GM23338 (cell line): Measurements from ENCODE around the gene TMEM247. TPM values are rescaled to one million over a fixed set of nuclear protein-coding genes. Genes with fewer than 3 reads are reported as not detected.

Experiments used
- ATAC-seq: fragments of 200-7000 bp; cut with Tn5 transposase; 3 replicates; pipeline ENCODE4 v1.9.1; 2020
- DNase-seq: peaks from one replicate; pipeline ENCODE4 v3.0.0-alpha.2; 2015; ENCODE audit warnings: low spot score
- H2AFZ ChIP-seq: fragments of 200-600 bp; sonication (generic); 2 replicates; pipeline ENCODE4 v1.8.0; 2016; ENCODE audit warnings: antibody characterized with exemption, mild to moderate bottlenecking, moderate library complexity
- H3F3A ChIP-seq: fragments of 200-600 bp; sonication (generic); replicated peaks from 2 replicates; pipeline ENCODE4 v1.8.0; 2017; ENCODE audit warnings: antibody characterized with exemption, mixed run types, low read depth
- H3K27ac ChIP-seq: fragments of 200-600 bp; sonication (generic); 2 replicates; pipeline ENCODE4 v1.6.1; 2016; ENCODE audit warnings: low read depth
- H3K27me3 ChIP-seq: fragments of 200-600 bp; sonication (generic); 2 replicates; pipeline ENCODE4 v1.8.0; 2016; ENCODE audit warnings: mild to moderate bottlenecking, mixed run types, moderate library complexity; ENCODE audit not compliant: insufficient read depth
- H3K36me3 ChIP-seq: fragments of 200-600 bp; sonication (generic); 2 replicates; pipeline ENCODE4 v1.8.0; 2016; ENCODE audit warnings: mild to moderate bottlenecking; ENCODE audit not compliant: insufficient read depth
- H3K4me1 ChIP-seq: fragments of 200-600 bp; sonication (generic); 2 replicates; pipeline ENCODE4 v1.8.0; 2016; ENCODE audit warnings: mild to moderate bottlenecking, moderate library complexity; ENCODE audit not compliant: insufficient read depth
- H3K4me2 ChIP-seq: fragments of 200-600 bp; sonication (generic); 2 replicates; pipeline ENCODE4 v1.7.1; 2017; ENCODE audit warnings: mixed run types
- H3K4me3 ChIP-seq: fragments of 200-600 bp; sonication (generic); 2 replicates; pipeline ENCODE4 v1.6.1; 2016; ENCODE audit warnings: mixed run types
- H3K79me2 ChIP-seq: fragments of 200-600 bp; sonication (generic); replicated peaks from 2 replicates; pipeline ENCODE4 v1.8.0; 2017; ENCODE audit warnings: mild to moderate bottlenecking; ENCODE audit not compliant: insufficient read depth
- H3K9me2 ChIP-seq: fragments of 200-600 bp; sonication (generic); 2 replicates; pipeline ENCODE4 v1.8.0; 2017; ENCODE audit not compliant: insufficient read depth
- H4K20me1 ChIP-seq: fragments of 200-600 bp; sonication (generic); replicated peaks from 2 replicates; pipeline ENCODE4 v1.8.0; 2017; ENCODE audit warnings: mild to moderate bottlenecking; ENCODE audit not compliant: insufficient read depth
- H3K27ac Mint-ChIP-seq: 2 replicates; pipeline ENCODE4 v1.8.0; 2020; ENCODE audit warnings: inconsistent platforms, mild to moderate bottlenecking, moderate library complexity, mixed read lengths
- H3K27me3 Mint-ChIP-seq: 3 replicates; pipeline ENCODE4 v1.8.0; 2022; ENCODE audit warnings: low read depth, mild to moderate bottlenecking, moderate library complexity, mixed read lengths, inconsistent platforms; ENCODE audit not compliant: insufficient read depth, poor library complexity
- H3K36me3 Mint-ChIP-seq: 3 replicates; pipeline ENCODE4 v1.8.0; 2021; ENCODE audit warnings: low read depth, mild to moderate bottlenecking, inconsistent platforms, moderate library complexity, mixed read lengths
- H3K4me1 Mint-ChIP-seq: 3 replicates; pipeline ENCODE4 v1.8.0; 2020; ENCODE audit warnings: mild to moderate bottlenecking, inconsistent platforms, mixed read lengths
- H3K4me3 Mint-ChIP-seq: 3 replicates; pipeline ENCODE4 v1.8.0; 2021; ENCODE audit warnings: moderate library complexity, mild to moderate bottlenecking, inconsistent platforms, mixed read lengths
- H3K9me3 Mint-ChIP-seq: 3 replicates; pipeline ENCODE4 v1.8.0; 2020; ENCODE audit warnings: moderate library complexity, mild to moderate bottlenecking, inconsistent platforms, mixed read lengths
- CREB1 ChIP-seq: fragments of 250-450 bp; sonication (Bioruptor Pico); IDR thresholded peaks from 2 replicates; pipeline ENCODE4 v1.5.0; 2020; ENCODE audit warnings: low read depth, mild to moderate bottlenecking, moderate library complexity
- EZH2 ChIP-seq: fragments of 200-600 bp; sonication (generic); IDR thresholded peaks from one replicate; pipeline ENCODE4 v1.8.0; 2017; ENCODE audit warnings: antibody characterized with exemption, mild to moderate bottlenecking, low read depth; ENCODE audit not compliant: unreplicated experiment
- JUNB ChIP-seq: IDR thresholded peaks from one replicate; pipeline ENCODE4 v1.6.1; 2016; ENCODE audit warnings: antibody characterized with exemption; ENCODE audit not compliant: unreplicated experiment
- NANOG ChIP-seq: IDR thresholded peaks from 2 replicates; pipeline ENCODE4 v1.6.1; 2016; ENCODE audit warnings: antibody characterized with exemption, borderline replicate concordance
- POLR2AphosphoS5 ChIP-seq: IDR thresholded peaks from 2 replicates; pipeline ENCODE4 v1.6.1; 2016; ENCODE audit warnings: antibody characterized with exemption, low read depth
- STAT1 ChIP-seq: IDR thresholded peaks from one replicate; pipeline ENCODE4 v1.6.1; 2016; ENCODE audit warnings: antibody characterized with exemption; ENCODE audit not compliant: unreplicated experiment
- ZNF114 ChIP-seq: fragments of 250-450 bp; sonication (Bioruptor Pico); IDR thresholded peaks from 2 replicates; pipeline ENCODE4 v1.5.0; 2020; ENCODE audit warnings: mild to moderate bottlenecking, moderate library complexity
- ZNF331 ChIP-seq: fragments of 250-450 bp; sonication (Bioruptor Pico); IDR thresholded peaks from 2 replicates; pipeline ENCODE4 v1.5.0; 2020; ENCODE audit warnings: low read depth, mild to moderate bottlenecking, moderate library complexity
- polyA plus RNA-seq: library from polyadenylated mRNA; unstranded; fragments of >200 nt; fragmentation: Nextera tagmentation; extraction: Ambion mirVana; gene quantifications from 2 replicates; pipeline ENCODE4 v1.2.1, GENCODE V29; 2016
- total RNA-seq: library from RNA; depleted of rRNA; stranded (reverse); fragments of >200 nt; shearing (Covaris generic); gene quantifications from 2 replicates; pipeline ENCODE4 v1.2.3, GENCODE V29; 2014
- TF ChIP-seq, protein P1 (sequence below): IDR thresholded peaks from one replicate; pipeline ENCODE4 v1.6.1; 2018; ENCODE audit warnings: antibody characterized with exemption; ENCODE audit not compliant: unreplicated experiment
- TF ChIP-seq, protein P2 (sequence below), 2 experiments: fragments of 200-600 bp in 1 of 2; sonication (generic) in 1 of 2; conservative IDR thresholded peaks; 2 replicates each; pipeline versions ENCODE4 v1.5.1 to v1.6.1; 2016 to 2017; ENCODE audit warnings: antibody characterized with exemption in 2 of 2, low read depth in 2 of 2, mild to moderate bottlenecking in 2 of 2, moderate library complexity in 1 of 2
- TF ChIP-seq, protein P3 (sequence below): IDR thresholded peaks from 2 replicates; pipeline ENCODE4 v1.6.1; 2016; ENCODE audit warnings: antibody characterized with exemption
- TF ChIP-seq, protein P4 (sequence below): fragments of 250-450 bp; sonication (Bioruptor Pico); IDR thresholded peaks from 2 replicates; pipeline ENCODE4 v1.5.0; 2020; ENCODE audit warnings: mild to moderate bottlenecking, moderate library complexity

The TMEM247 gene
- total and polyA plus RNA-seq, 2 experiments from 2014 or later, result not detected

DNA sequence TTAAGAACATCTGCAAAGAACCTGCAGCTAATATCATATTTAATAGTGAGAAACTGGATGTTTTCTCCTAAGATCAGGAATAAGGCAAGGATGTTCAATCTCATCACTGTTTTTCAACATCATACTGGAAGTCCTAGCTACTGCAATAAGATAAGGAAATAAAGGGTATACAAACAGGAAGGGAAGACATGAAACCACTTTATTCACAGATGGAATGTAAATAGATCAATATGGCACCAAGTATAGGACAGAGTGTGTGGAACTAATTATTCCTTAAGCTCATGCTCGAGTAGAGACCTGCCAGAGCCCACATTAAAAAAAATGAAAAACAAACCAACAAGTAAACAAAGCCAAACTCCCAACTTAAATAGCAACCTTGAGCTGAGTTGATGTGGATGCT, 41.3 kb upstream of the TMEM247 start:
- no peaks in the 10 kb centered on the region for H3K36me3 ChIP-seq
- peaks cover 29% of the 10 kb centered on the region for H3K9me2 ChIP-seq
- no peaks in the 10 kb centered on the region for H3K27me3 ChIP-seq
- H3K27me3 Mint-ChIP-seq, result no peaks in the 10 kb centered on the region
- H4K20me1 ChIP-seq, result no peaks in the 10 kb centered on the region
- no peak overlapping the region for H3K4me3 ChIP-seq
- no peaks in the 10 kb centered on the region; the same call in 1 of the 2 replicates for H3K4me1 ChIP-seq
- H3K79me2 ChIP-seq, result no peaks in the 10 kb centered on the region
- no peaks in the 10 kb centered on the region for H3K9me3 Mint-ChIP-seq
- no peak for ATAC-seq
- H3K27ac Mint-ChIP-seq, result no peak overlapping the region
- no peak overlapping the region for H3K27ac ChIP-seq
- no peak overlapping the region for H2AFZ ChIP-seq
- H3K4me3 Mint-ChIP-seq, result no peak overlapping the region
- H3K4me2 ChIP-seq, result no peak overlapping the region
- no peaks in the 10 kb centered on the region for H3K36me3 Mint-ChIP-seq
- DNase-seq, result no peak
- H3K4me1 Mint-ChIP-seq, result peaks cover 4% of the 10 kb centered on the region; the same call in 2 of the 3 replicates
- H3F3A ChIP-seq, result no peaks in the 10 kb centered on the region
- no peak for TF ChIP-seq CREB1
- no peak for TF ChIP-seq POLR2AphosphoS5
- TF ChIP-seq EZH2, result no peak
- TF ChIP-seq, protein P1, sequence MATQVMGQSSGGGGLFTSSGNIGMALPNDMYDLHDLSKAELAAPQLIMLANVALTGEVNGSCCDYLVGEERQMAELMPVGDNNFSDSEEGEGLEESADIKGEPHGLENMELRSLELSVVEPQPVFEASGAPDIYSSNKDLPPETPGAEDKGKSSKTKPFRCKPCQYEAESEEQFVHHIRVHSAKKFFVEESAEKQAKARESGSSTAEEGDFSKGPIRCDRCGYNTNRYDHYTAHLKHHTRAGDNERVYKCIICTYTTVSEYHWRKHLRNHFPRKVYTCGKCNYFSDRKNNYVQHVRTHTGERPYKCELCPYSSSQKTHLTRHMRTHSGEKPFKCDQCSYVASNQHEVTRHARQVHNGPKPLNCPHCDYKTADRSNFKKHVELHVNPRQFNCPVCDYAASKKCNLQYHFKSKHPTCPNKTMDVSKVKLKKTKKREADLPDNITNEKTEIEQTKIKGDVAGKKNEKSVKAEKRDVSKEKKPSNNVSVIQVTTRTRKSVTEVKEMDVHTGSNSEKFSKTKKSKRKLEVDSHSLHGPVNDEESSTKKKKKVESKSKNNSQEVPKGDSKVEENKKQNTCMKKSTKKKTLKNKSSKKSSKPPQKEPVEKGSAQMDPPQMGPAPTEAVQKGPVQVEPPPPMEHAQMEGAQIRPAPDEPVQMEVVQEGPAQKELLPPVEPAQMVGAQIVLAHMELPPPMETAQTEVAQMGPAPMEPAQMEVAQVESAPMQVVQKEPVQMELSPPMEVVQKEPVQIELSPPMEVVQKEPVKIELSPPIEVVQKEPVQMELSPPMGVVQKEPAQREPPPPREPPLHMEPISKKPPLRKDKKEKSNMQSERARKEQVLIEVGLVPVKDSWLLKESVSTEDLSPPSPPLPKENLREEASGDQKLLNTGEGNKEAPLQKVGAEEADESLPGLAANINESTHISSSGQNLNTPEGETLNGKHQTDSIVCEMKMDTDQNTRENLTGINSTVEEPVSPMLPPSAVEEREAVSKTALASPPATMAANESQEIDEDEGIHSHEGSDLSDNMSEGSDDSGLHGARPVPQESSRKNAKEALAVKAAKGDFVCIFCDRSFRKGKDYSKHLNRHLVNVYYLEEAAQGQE, result no peak
- TF ChIP-seq, protein P2, sequence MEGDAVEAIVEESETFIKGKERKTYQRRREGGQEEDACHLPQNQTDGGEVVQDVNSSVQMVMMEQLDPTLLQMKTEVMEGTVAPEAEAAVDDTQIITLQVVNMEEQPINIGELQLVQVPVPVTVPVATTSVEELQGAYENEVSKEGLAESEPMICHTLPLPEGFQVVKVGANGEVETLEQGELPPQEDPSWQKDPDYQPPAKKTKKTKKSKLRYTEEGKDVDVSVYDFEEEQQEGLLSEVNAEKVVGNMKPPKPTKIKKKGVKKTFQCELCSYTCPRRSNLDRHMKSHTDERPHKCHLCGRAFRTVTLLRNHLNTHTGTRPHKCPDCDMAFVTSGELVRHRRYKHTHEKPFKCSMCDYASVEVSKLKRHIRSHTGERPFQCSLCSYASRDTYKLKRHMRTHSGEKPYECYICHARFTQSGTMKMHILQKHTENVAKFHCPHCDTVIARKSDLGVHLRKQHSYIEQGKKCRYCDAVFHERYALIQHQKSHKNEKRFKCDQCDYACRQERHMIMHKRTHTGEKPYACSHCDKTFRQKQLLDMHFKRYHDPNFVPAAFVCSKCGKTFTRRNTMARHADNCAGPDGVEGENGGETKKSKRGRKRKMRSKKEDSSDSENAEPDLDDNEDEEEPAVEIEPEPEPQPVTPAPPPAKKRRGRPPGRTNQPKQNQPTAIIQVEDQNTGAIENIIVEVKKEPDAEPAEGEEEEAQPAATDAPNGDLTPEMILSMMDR (conservative IDR thresholded peaks at IDR 0.05; ENCODE audit: low read depth in 2 of 2), result no peak
- TF ChIP-seq, protein P3, sequence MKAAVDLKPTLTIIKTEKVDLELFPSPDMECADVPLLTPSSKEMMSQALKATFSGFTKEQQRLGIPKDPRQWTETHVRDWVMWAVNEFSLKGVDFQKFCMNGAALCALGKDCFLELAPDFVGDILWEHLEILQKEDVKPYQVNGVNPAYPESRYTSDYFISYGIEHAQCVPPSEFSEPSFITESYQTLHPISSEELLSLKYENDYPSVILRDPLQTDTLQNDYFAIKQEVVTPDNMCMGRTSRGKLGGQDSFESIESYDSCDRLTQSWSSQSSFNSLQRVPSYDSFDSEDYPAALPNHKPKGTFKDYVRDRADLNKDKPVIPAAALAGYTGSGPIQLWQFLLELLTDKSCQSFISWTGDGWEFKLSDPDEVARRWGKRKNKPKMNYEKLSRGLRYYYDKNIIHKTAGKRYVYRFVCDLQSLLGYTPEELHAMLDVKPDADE, result no peak
- TF ChIP-seq NANOG, result no peak
- TF ChIP-seq, protein P4, sequence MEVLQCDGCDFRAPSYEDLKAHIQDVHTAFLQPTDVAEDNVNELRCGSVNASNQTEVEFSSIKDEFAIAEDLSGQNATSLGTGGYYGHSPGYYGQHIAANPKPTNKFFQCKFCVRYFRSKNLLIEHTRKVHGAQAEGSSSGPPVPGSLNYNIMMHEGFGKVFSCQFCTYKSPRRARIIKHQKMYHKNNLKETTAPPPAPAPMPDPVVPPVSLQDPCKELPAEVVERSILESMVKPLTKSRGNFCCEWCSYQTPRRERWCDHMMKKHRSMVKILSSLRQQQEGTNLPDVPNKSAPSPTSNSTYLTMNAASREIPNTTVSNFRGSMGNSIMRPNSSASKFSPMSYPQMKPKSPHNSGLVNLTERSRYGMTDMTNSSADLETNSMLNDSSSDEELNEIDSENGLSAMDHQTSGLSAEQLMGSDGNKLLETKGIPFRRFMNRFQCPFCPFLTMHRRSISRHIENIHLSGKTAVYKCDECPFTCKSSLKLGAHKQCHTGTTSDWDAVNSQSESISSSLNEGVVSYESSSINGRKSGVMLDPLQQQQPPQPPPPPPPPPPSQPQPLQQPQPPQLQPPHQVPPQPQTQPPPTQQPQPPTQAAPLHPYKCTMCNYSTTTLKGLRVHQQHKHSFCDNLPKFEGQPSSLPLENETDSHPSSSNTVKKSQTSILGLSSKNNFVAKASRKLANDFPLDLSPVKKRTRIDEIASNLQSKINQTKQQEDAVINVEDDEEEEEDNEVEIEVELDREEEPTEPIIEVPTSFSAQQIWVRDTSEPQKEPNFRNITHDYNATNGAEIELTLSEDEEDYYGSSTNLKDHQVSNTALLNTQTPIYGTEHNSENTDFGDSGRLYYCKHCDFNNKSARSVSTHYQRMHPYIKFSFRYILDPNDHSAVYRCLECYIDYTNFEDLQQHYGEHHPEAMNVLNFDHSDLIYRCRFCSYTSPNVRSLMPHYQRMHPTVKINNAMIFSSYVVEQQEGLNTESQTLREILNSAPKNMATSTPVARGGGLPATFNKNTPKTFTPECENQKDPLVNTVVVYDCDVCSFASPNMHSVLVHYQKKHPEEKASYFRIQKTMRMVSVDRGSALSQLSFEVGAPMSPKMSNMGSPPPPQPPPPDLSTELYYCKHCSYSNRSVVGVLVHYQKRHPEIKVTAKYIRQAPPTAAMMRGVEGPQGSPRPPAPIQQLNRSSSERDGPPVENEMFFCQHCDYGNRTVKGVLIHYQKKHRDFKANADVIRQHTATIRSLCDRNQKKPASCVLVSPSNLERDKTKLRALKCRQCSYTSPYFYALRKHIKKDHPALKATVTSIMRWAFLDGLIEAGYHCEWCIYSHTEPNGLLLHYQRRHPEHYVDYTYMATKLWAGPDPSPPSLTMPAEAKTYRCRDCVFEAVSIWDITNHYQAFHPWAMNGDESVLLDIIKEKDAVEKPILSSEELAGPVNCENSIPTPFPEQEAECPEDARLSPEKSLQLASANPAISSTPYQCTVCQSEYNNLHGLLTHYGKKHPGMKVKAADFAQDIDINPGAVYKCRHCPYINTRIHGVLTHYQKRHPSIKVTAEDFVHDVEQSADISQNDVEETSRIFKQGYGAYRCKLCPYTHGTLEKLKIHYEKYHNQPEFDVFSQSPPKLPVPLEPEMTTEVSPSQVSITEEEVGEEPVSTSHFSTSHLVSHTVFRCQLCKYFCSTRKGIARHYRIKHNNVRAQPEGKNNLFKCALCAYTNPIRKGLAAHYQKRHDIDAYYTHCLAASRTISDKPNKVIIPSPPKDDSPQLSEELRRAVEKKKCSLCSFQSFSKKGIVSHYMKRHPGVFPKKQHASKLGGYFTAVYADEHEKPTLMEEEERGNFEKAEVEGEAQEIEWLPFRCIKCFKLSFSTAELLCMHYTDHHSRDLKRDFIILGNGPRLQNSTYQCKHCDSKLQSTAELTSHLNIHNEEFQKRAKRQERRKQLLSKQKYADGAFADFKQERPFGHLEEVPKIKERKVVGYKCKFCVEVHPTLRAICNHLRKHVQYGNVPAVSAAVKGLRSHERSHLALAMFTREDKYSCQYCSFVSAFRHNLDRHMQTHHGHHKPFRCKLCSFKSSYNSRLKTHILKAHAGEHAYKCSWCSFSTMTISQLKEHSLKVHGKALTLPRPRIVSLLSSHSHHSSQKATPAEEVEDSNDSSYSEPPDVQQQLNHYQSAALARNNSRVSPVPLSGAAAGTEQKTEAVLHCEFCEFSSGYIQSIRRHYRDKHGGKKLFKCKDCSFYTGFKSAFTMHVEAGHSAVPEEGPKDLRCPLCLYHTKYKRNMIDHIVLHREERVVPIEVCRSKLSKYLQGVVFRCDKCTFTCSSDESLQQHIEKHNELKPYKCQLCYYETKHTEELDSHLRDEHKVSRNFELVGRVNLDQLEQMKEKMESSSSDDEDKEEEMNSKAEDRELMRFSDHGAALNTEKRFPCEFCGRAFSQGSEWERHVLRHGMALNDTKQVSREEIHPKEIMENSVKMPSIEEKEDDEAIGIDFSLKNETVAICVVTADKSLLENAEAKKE (CRISPR knock-in tag), result no peak
- TF ChIP-seq JUNB, result no peak
- no peak for TF ChIP-seq ZNF331
- no peak for TF ChIP-seq ZNF114 (CRISPR knock-in tag)
- no peak for TF ChIP-seq STAT1
